ENCODE data around the gene SERPINA4. TPM values are rescaled to one million over a fixed set of nuclear protein-coding genes. Genes with fewer than 3 reads are reported as not detected.

Gene SERPINA4
- total and polyA plus RNA-seq, 2 of the 8 experiments (the other 6 are each of a cell fraction or from before 2014, with no cell fraction given) = not detected

GRCh38 chr14:94523265-94523664 is 38.0 kb upstream of the SERPINA4 start:
- TF ChIP-seq HDAC2 (IDR thresholded peaks at IDR 0.05; ENCODE audit: borderline replicate concordance in 1 of 2, low read depth in 2 of 2, low read length in 2 of 2) = no peak
- no peak for TF ChIP-seq CHD1 (IDR thresholded peaks at IDR 0.05; ENCODE audit: low read depth, low read length)
- no peak for TF ChIP-seq NANOG (IDR thresholded peaks at IDR 0.05; ENCODE audit: insufficient read depth, low read depth, low read length, poor library complexity, severe bottlenecking)
- no peak for TF ChIP-seq SIN3A (conservative IDR thresholded peaks at IDR 0.05 in 1 of 2, IDR thresholded peaks at IDR 0.05 in 1 of 2; ENCODE audit: low read depth in 1 of 2, low read length in 2 of 2)
- no peak for TF ChIP-seq SIX5 (IDR thresholded peaks at IDR 0.05; ENCODE audit: low read depth, low read length)
- no peak for TF ChIP-seq CBX8 (IDR thresholded peaks at IDR 0.05; ENCODE audit: borderline replicate concordance, low read depth, low read length)
- no peak for TF ChIP-seq KDM4A (IDR thresholded peaks at IDR 0.05; ENCODE audit: low read depth, low read length, severe bottlenecking)
- no peak for TF ChIP-seq YY1 (IDR thresholded peaks at IDR 0.05; ENCODE audit: low read depth, low read length)
- no peaks in the 10 kb centered on the region for H3K79me1 ChIP-seq (ENCODE audit: low read depth, low read length)
- H2BK120ac ChIP-seq (replicated peaks; ENCODE audit: low read depth, low read length) = no peak overlapping the region
- no peak overlapping the region for H2AK5ac ChIP-seq (ENCODE audit: low read depth, low read length)
- no peak overlapping the region for H3K14ac ChIP-seq (ENCODE audit: insufficient read length)
- no peak overlapping the region for H4K5ac ChIP-seq (ENCODE audit: insufficient read length, low read depth, low read length)
- H4K91ac ChIP-seq (replicated peaks; ENCODE audit: insufficient read length, low read length) = no peak overlapping the region
- peaks cover 0 to 3% of the 10 kb centered on the region in 2 experiments; a peak in 1 of 4 replicates for H3K9me3 ChIP-seq (ENCODE audit: insufficient read depth in 2 of 2, low read depth in 1 of 2, low read length in 1 of 2)
- FAIRE-seq (no peak), DNase-seq (ENCODE audit: low read depth in 1 of 2, low spot score in 2 of 2) (no peak)
- peaks cover 14% of the 10 kb centered on the region; the same call in 1 of the 2 replicates for H3K23me2 ChIP-seq (ENCODE audit: low read depth, low read length)
- H3K18ac ChIP-seq (ENCODE audit: extremely low read depth, low read length) = no peak overlapping the region
- H3K27ac ChIP-seq (ENCODE audit: low read depth, low read length) = no peak overlapping the region
- H3K4me3 ChIP-seq (ENCODE audit: extremely low read depth in 1 of 4, insufficient read depth in 2 of 4, low read depth in 3 of 4, low read length in 4 of 4) = no peak overlapping the region
- H3K4me2 ChIP-seq (ENCODE audit: insufficient read depth in 1 of 2, low read depth in 2 of 2, low read length in 2 of 2) = no peak overlapping the region
- CTCF ChIA-PET (ENCODE audit: partially characterized antibody) = interaction anchor here (1.7 kb wide), 1 partner anchor 90 kb away, joined by 5 read pairs; no protein-coding TSS in a partner anchor
- peaks cover 0 to 5% of the 10 kb centered on the region in 2 experiments for H4K20me1 ChIP-seq (replicated peaks in 1 of 2; ENCODE audit: control insufficient read depth in 1 of 2, insufficient read depth in 2 of 2, low read length in 2 of 2)
- no peak overlapping the region for H2AFZ ChIP-seq (ENCODE audit: low read length)
- H3K79me2 ChIP-seq (ENCODE audit: control insufficient read depth in 1 of 2, insufficient read depth in 2 of 2, low read length in 2 of 2) = no peaks in the 10 kb centered on the region
- no peak overlapping the region for H3K9ac ChIP-seq (replicated peaks in 1 of 4; ENCODE audit: extremely low read depth in 1 of 4, low read depth in 3 of 4, low read length in 3 of 4)
- no peak overlapping the region for H3K4ac ChIP-seq (replicated peaks; ENCODE audit: insufficient read length, low read depth, low read length)
- no peaks in the 10 kb centered on the region for H3K27me3 ChIP-seq (replicated peaks in 1 of 4; ENCODE audit: control insufficient read depth in 3 of 4, extremely low read depth in 1 of 4, insufficient read depth in 3 of 4, low read length in 3 of 4)
- no peak overlapping the region for H2BK15ac ChIP-seq (ENCODE audit: low read length)
- no peak overlapping the region for H2BK20ac ChIP-seq (ENCODE audit: low read length)
- no peaks in the 10 kb centered on the region for H3K36me3 ChIP-seq (ENCODE audit: control insufficient read depth in 2 of 4, insufficient read depth in 4 of 4, low read length in 3 of 4)
- WGBS, 2 experiments (ENCODE audit: extremely low coverage in 1 of 2, insufficient coverage in 1 of 2, insufficient read length in 1 of 2, insufficient replicate concordance in 2 of 2, low coverage in 1 of 2, low lambda C conversion rate in 2 of 2, missing lambda C conversion rate in 1 of 2) = 88% methylated on average over 8 of the region's 8 CpGs; no CpG with 5 or more reads in 1 of the 2 experiments
- no peak overlapping the region for H2BK12ac ChIP-seq (ENCODE audit: low read depth, low read length)
- no peak overlapping the region for H2BK5ac ChIP-seq (ENCODE audit: low read depth, low read length)
- POLR2A ChIA-PET (ENCODE audit: partially characterized antibody) = interaction anchor here (0.6 to 1.2 kb wide), 2 partner anchors 73 to 148 kb away, joined by 3 to 4 read pairs; no protein-coding TSS in a partner anchor
- H3K56ac ChIP-seq (replicated peaks; ENCODE audit: insufficient read length, low read depth, low read length) = no peak overlapping the region
- no peaks in the 10 kb centered on the region; a peak in 1 of 7 replicates for H3K4me1 ChIP-seq (replicated peaks in 1 of 4; ENCODE audit: control insufficient read depth in 3 of 4, insufficient read depth in 4 of 4, low read length in 3 of 4)
- H3K23ac ChIP-seq (ENCODE audit: insufficient read length) = no peak overlapping the region
- H4K8ac ChIP-seq (ENCODE audit: extremely low read depth, insufficient read depth, low read length) = no peak overlapping the region

Measured in H1 (cell line).